Spleen (tissue), 11 donors: ENCODE results near the gene MYO3A. TPM values are rescaled to one million over a fixed set of nuclear protein-coding genes. Genes with fewer than 3 reads are reported as not detected.

Experiments used
- DNase-seq: peaks from one replicate; pipeline ENCODE4 v3.0.0-alpha.2; 2020
- H3K27ac ChIP-seq, 8 donors: fragments of 200-600 bp; sonication (generic) in 7 of 8; 1 replicate in 4 of 8; 2 replicates in 4 of 8; pipeline versions ENCODE4 v1.5.0 to v1.8.0; 2016 to 2021; ENCODE audit warnings: inconsistent platforms in 4 of 8, mild to moderate bottlenecking in 4 of 8, moderate library complexity in 1 of 8
- H3K27me3 ChIP-seq, 7 donors: fragments of 200-600 bp; sonication (generic) in 6 of 7; replicated peaks in 1 of 7; 1 replicate in 4 of 7; 2 replicates in 3 of 7; pipeline versions ENCODE4 v1.5.0 to v1.8.0; 2016 to 2021; ENCODE audit warnings: inconsistent platforms in 3 of 7, mild to moderate bottlenecking in 1 of 7
- H3K36me3 ChIP-seq, 6 donors: fragments of 200-600 bp; sonication (generic) in 5 of 6; 1 replicate in 4 of 6; 2 replicates in 2 of 6; pipeline versions ENCODE4 v1.5.0 to v1.8.0; 2016 to 2021; ENCODE audit warnings: inconsistent platforms in 2 of 6
- H3K4me1 ChIP-seq, 6 donors: fragments of 200-600 bp; sonication (generic) in 5 of 6; 1 replicate in 3 of 6; 2 replicates in 3 of 6; pipeline versions ENCODE4 v1.5.0 to v1.8.0; 2016 to 2021; ENCODE audit warnings: inconsistent platforms in 3 of 6
- H3K4me3 ChIP-seq, 8 donors: fragments of 200-600 bp; sonication (generic) in 7 of 8; 1 replicate in 4 of 8; 2 replicates in 4 of 8; pipeline versions ENCODE4 v1.5.0 to v1.8.0; 2016 to 2021; ENCODE audit warnings: inconsistent platforms in 4 of 8, mild to moderate bottlenecking in 4 of 8, moderate library complexity in 2 of 8
- H3K9me3 ChIP-seq, 8 donors: fragments of 200-600 bp; sonication (generic) in 7 of 8; 1 replicate in 4 of 8; 2 replicates in 4 of 8; pipeline versions ENCODE4 v1.5.0 to v1.8.0; 2016 to 2021; ENCODE audit warnings: inconsistent platforms in 4 of 8
- CTCF ChIP-seq, 11 experiments: fragments of 200-600 bp in 7 of 11; fragments of 450-650 bp in 4 of 11; sonication (generic) in 4 of 11; IDR thresholded peaks in 8 of 11; conservative IDR thresholded peaks in 3 of 11; 1 replicate in 7 of 11; 2 replicates in 4 of 11; pipeline versions ENCODE4 v1.4.0 to v1.8.0; 2016 to 2021; ENCODE audit warnings: antibody characterized with exemption in 11 of 11, inconsistent platforms in 4 of 11, mild to moderate bottlenecking in 1 of 11
- POLR2A ChIP-seq, 3 donors: fragments of 450-650 bp; IDR thresholded peaks; one replicate each; pipeline ENCODE4 v1.5.1; 2017; ENCODE audit warnings: antibody characterized with exemption in 3 of 3, mild to moderate bottlenecking in 1 of 3
- POLR2AphosphoS5 ChIP-seq, 3 donors: sonication (generic); formaldehyde crosslinking; IDR thresholded peaks; one replicate each; pipeline ENCODE4 v1.5.1; 2017; ENCODE audit warnings: antibody characterized with exemption in 3 of 3
- WGBS, 5 donors: extraction: QIAGEN DNeasy Blood & Tissue Kit in 3 of 5; methylation state at CpG; one replicate each; pipeline versions ENCODE4 v1.1.5 to v1.1.7; 2013 to 2018; 5-methylcytosine and 5-hydroxymethylcytosine counted together
- intact Hi-C: fragments of 100-400 bp; cut with DNase I; formaldehyde crosslinking; loops from one replicate; pipeline ENCODE4 v1.15.0; 2023; ENCODE audit warnings: low total_unique reads
- polyA plus RNA-seq, 3 donors: library from polyadenylated mRNA; stranded (reverse); fragments of 200-250 nt; gene quantifications; one replicate each; pipeline ENCODE4 v1.2.1, GENCODE V29; 2013
- total RNA-seq, 7 donors: library from RNA; depleted of rRNA in 3 of 7; stranded (reverse); fragments of >200 nt in 3 of 7; fragmentation: NEBNext Ultra II Directional in 4 of 7; extraction: Animal tissue kit (Norgen Biotek cat#: 25700) in 4 of 7; gene quantifications; one replicate each; pipeline versions ENCODE4 v1.1.0 to v1.2.1, GENCODE V29; 2016 to 2021
- donor health status: healthy with polysubstance abuse.
- donor health status: DM: no; HTN: no; CAD: no; lungs with moderate emphysema.
- donor health status: DM: no; HTN: no; CAD: no.
- donor health status: Bipolar disorder and iron deficiency.
- donor health status: healthy.
- donor health status: DM: no; HTN: no; CAD: no.
- donor health status: DM: yes; HTN: yes; CAD: no.

Gene MYO3A
- total and polyA plus RNA-seq, 10 donors, result 0.09 to 1.3 (median 0.34) TPM; not detected in 1

GRCh38 chr10:26221541-26221940 lies 287.5 kb downstream of the MYO3A start:
- intact Hi-C loops, result no loop called here
- Histone ChIP-seq H3K4me1 (peaks cover 8 to 22% (median 17%) of the 10 kb centered on the region in 6 donors), H3K36me3 (no peaks in the 10 kb centered on the region), H3K4me3 (no peak overlapping the region), H3K27me3 (peaks cover 9 to 94% (median 63%) of the 10 kb centered on the region in 7 donors), H3K9me3 (no peaks in the 10 kb centered on the region), H3K27ac (no peak overlapping the region)
- WGBS, 5 donors, result 19 to 34% (median 29%) methylated on average over 6 to 9 of the region's 9 CpGs
- no peak for DNase-seq
- TF ChIP-seq POLR2AphosphoS5 (IDR thresholded peaks at IDR 0.05) (no peak), CTCF (IDR thresholded peaks at IDR 0.05 in 8 of 11, conservative IDR thresholded peaks at IDR 0.05 in 3 of 11) (no peak), POLR2A (IDR thresholded peaks at IDR 0.05) (no peak)

- TF ChIP-seq POLR2AphosphoS5 (IDR thresholded peaks at IDR 0.05), result no peak
- TF ChIP-seq POLR2A (IDR thresholded peaks at IDR 0.05), result no peak
- TF ChIP-seq CTCF (IDR thresholded peaks at IDR 0.05 in 8 of 11, conservative IDR thresholded peaks at IDR 0.05 in 3 of 11), result no peak
- Histone ChIP-seq H3K4me3 (no peak overlapping the region), H3K9me3 (no peaks in the 10 kb centered on the region), H3K36me3 (no peaks in the 10 kb centered on the region), H3K27ac (no peak overlapping the region), H3K4me1 (peaks cover 4 to 12% (median 7%) of the 10 kb centered on the region in 6 donors), H3K27me3 (peaks cover 4 to 91% (median 52%) of the 10 kb centered on the region in 7 donors)
- WGBS, 5 donors, result 27 to 38% (median 32%) methylated on average over 3 of the region's 3 CpGs
- intact Hi-C loops, result no loop called here
- no peak for DNase-seq
Measured at GRCh38 chr10:26222563-26222962, 288.5 kb downstream of the MYO3A start.

GRCh38 chr10:26225322-26225721 lies 291.3 kb downstream of the MYO3A start:
- H3K4me3 ChIP-seq, result no peak overlapping the region
- H3K4me1 ChIP-seq, result no peaks in the 10 kb centered on the region
- no peaks in the 10 kb centered on the region for H3K36me3 ChIP-seq
- 61 to 83% (median 76%) methylated on average over 4 of the region's 4 CpGs for WGBS, 5 donors
- no peak for DNase-seq
- H3K9me3 ChIP-seq, result no peaks in the 10 kb centered on the region
- TF ChIP-seq POLR2AphosphoS5 (IDR thresholded peaks at IDR 0.05), result no peak
- no peak for TF ChIP-seq POLR2A (IDR thresholded peaks at IDR 0.05)
- no peak for TF ChIP-seq CTCF (IDR thresholded peaks at IDR 0.05 in 8 of 11, conservative IDR thresholded peaks at IDR 0.05 in 3 of 11)
- H3K27ac ChIP-seq, result no peak overlapping the region
- H3K27me3 ChIP-seq, result peaks cover 0 to 84% (median 27%) of the 10 kb centered on the region in 7 donors
- intact Hi-C loops, result no loop called here

- Histone ChIP-seq H3K27me3 (peaks cover 0 to 64% (median 5%) of the 10 kb centered on the region in 7 donors), H3K4me1 (no peaks in the 10 kb centered on the region), H3K4me3 (no peak overlapping the region), H3K36me3 (no peaks in the 10 kb centered on the region), H3K27ac (no peak overlapping the region), H3K9me3 (no peaks in the 10 kb centered on the region)
- 84 to 90% (median 86%) methylated on average over 4 to 5 of the region's 5 CpGs for WGBS, 5 donors
- intact Hi-C loops, result no loop called here
- TF ChIP-seq CTCF (IDR thresholded peaks at IDR 0.05 in 8 of 11, conservative IDR thresholded peaks at IDR 0.05 in 3 of 11) (no peak), POLR2AphosphoS5 (IDR thresholded peaks at IDR 0.05) (no peak), POLR2A (IDR thresholded peaks at IDR 0.05) (no peak)
- no peak for DNase-seq
Measured at GRCh38 chr10:26227786-26228185, 293.8 kb downstream of the MYO3A start.
